Tibial nerve (tissue), 4 donors: ENCODE results near the gene ITGA5. TPM values are rescaled to one million over a fixed set of nuclear protein-coding genes. Genes with fewer than 3 reads are reported as not detected.

ENCODE experiments used
- DNase-seq, 2 donors: peaks; one replicate each; pipeline ENCODE4 v3.0.0-alpha.2; 2019; ENCODE audit warnings: low spot score in 2 of 2
- H3K27ac ChIP-seq, 4 donors: fragments of 200-600 bp; sonication (generic) in 3 of 4; one replicate each; pipeline ENCODE4 v1.5.1; 2017 to 2019; ENCODE audit warnings: mild to moderate bottlenecking in 1 of 4
- H3K27me3 ChIP-seq, 2 donors: fragments of 200-600 bp; sonication (generic) in 1 of 2; one replicate each; pipeline versions ENCODE4 v1.5.1 to v1.6.0; 2017 to 2019
- H3K36me3 ChIP-seq, 3 donors: fragments of 200-600 bp; sonication (generic); one replicate each; pipeline ENCODE4 v1.5.1; 2018 to 2019
- H3K4me1 ChIP-seq, 4 donors: fragments of 200-600 bp; sonication (generic) in 3 of 4; one replicate each; pipeline ENCODE4 v1.5.1; 2017 to 2019
- H3K4me3 ChIP-seq, 4 donors: fragments of 200-600 bp; sonication (generic) in 3 of 4; one replicate each; pipeline ENCODE4 v1.5.1; 2017 to 2019; ENCODE audit warnings: mild to moderate bottlenecking in 1 of 4, moderate library complexity in 1 of 4
- H3K9me3 ChIP-seq, 4 donors: fragments of 200-600 bp; sonication (generic) in 3 of 4; one replicate each; pipeline ENCODE4 v1.5.1; 2017 to 2019
- CTCF ChIP-seq, 5 experiments: fragments of 200-600 bp in 3 of 5; fragments of 450-650 bp in 2 of 5; sonication (generic) in 3 of 5; IDR thresholded peaks; one replicate each; pipeline ENCODE4 v1.5.1; 2016 to 2019; ENCODE audit warnings: antibody characterized with exemption in 5 of 5, mild to moderate bottlenecking in 3 of 5, moderate library complexity in 2 of 5
- EP300 ChIP-seq, 2 donors: sonication (generic); formaldehyde crosslinking; IDR thresholded peaks; one replicate each; pipeline ENCODE4 v1.6.1; 2017; ENCODE audit warnings: antibody characterized with exemption in 2 of 2, mild to moderate bottlenecking in 1 of 2
- POLR2A ChIP-seq, 2 donors: fragments of 450-650 bp; IDR thresholded peaks; one replicate each; pipeline ENCODE4 v1.6.1; 2017; ENCODE audit warnings: antibody characterized with exemption in 2 of 2, mild to moderate bottlenecking in 2 of 2, moderate library complexity in 2 of 2
- WGBS, 2 donors: methylation state at CpG; one replicate each; pipeline ENCODE4 v1.1.5; 2018; 5-methylcytosine and 5-hydroxymethylcytosine counted together
- total RNA-seq, 4 donors: library from RNA; depleted of rRNA; stranded (reverse); fragments of >200 nt; gene quantifications; one replicate each; pipeline ENCODE4 v1.1.0, GENCODE V29; 2016

Gene ITGA5
- total RNA-seq, 4 donors from 2014 or later: 73.6 to 145 (median 123) TPM

GRCh38 chr12:54372113-54372806 lies 46.8 kb downstream of the ITGA5 start:
- WGBS, 2 donors: 55 to 61% methylated on average over 8 of the region's 8 CpGs
- H3K9me3 ChIP-seq: no peaks in the 10 kb centered on the region
- H3K4me1 ChIP-seq: peaks cover 0 to 84% (median 41%) of the 10 kb centered on the region in 4 donors
- H3K4me3 ChIP-seq: no peak overlapping the region
- peak overlapping the region in 3 of 4 donors; percentile 17 to 86 (median 83) for H3K27ac ChIP-seq
- DNase-seq: no peak
- no peaks in the 10 kb centered on the region for H3K27me3 ChIP-seq
- TF ChIP-seq CTCF (IDR thresholded peaks at IDR 0.05): no peak
- no peaks in the 10 kb centered on the region for H3K36me3 ChIP-seq

DNA sequence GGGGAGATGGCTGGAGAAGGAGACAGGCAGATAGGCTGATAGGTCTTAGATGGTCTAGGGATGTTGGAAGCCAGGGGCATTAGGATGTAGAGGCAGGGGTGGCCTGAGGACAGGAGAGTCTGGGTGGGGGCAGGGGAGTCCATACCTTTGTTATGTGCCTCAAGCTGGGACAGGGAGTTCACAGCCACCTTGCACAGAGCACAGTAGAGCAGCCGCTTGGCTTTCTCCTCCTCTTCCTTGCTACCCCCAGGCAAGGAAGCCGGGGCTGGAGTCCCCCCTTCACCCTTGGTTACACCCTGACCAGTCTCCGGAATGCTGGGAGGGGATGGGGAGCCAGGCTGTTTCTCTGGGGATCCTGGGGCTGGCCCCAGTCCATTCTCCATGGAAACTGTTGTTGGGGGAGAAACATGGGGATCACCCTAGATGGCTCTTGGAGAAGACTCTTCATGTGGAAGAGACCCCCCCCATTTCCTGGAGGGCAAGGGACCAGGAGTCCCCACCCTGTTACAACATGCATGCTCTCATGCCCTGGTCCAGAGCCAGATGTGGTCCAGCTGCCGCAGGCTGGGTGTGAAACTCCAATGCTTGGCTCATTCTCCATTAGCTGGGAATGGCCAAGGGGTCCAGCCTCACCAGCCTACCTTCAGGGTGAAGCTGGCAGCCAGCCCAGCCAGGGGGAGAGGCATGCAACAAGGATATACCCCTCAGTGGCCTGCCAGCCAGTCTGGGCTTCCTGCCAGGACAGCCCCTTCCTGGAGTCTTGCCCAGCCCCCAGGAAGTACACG lies 47.5 kb downstream of the ITGA5 start:
- peak; percentile 35 to 64 for DNase-seq
- peaks cover 0 to 77% (median 41%) of the 10 kb centered on the region in 4 donors for H3K4me1 ChIP-seq

DNA sequence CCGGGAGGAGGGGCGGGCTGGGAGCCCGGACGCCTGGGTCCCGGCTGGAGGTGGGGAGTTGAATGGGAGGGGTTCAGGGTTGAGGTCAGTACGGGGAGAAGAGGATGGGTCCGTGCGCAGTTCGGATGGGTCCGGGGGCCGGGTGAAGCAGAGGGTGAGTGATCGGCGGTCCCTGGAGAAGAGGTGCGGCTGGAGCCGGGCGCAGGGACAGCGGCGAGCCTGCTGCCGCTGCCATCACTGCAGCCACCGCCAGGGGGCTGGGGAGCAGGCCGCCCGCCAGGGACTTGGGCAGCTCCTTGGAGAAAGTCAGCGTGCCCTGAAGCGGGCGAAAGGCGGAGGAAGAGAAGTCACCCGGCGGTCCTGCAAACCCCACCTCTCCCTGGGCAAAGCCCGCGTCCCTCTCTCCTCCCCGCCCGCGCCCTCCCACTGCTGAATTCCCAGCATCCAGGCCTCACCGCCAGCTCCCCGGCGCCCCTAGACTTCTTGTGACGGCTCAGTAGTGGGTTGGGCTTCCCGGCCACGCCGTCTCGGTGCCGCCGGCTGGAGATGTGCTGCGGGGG lies 48.8 kb downstream of the ITGA5 start:
- TF ChIP-seq EP300 (IDR thresholded peaks at IDR 0.05) (peak in 1 of 2 donors; percentile 39), POLR2A (IDR thresholded peaks at IDR 0.05) (no peak), CTCF (IDR thresholded peaks at IDR 0.05) (peak; percentile 79 to 98 (median 96))
- Histone ChIP-seq H3K27me3 (no peaks in the 10 kb centered on the region), H3K36me3 (no peaks in the 10 kb centered on the region), H3K4me1 (peaks cover 0 to 64% (median 35%) of the 10 kb centered on the region in 4 donors), H3K27ac (peak overlapping the region; percentile 58 to 83 (median 71)), H3K4me3 (peak overlapping the region; percentile 25 to 56 (median 36)), H3K9me3 (no peaks in the 10 kb centered on the region)
- WGBS, 2 donors: 12 to 21% methylated on average over 18 to 31 of the region's 44 CpGs
- peak; percentile 42 to 59 for DNase-seq

More for the DNA sequence above, 47.5 kb downstream of the ITGA5 start:
- TF ChIP-seq EP300 (IDR thresholded peaks at IDR 0.05) (no peak), POLR2A (IDR thresholded peaks at IDR 0.05) (no peak), CTCF (IDR thresholded peaks at IDR 0.05) (no peak)
- H3K27ac ChIP-seq: peak overlapping the region; percentile 58 to 83 (median 71)
- H3K9me3 ChIP-seq: no peaks in the 10 kb centered on the region
- no peak overlapping the region for H3K4me3 ChIP-seq
- H3K27me3 ChIP-seq: no peaks in the 10 kb centered on the region
- no peaks in the 10 kb centered on the region for H3K36me3 ChIP-seq
- WGBS, 2 donors: 34 to 43% methylated on average over 4 to 5 of the region's 5 CpGs

- WGBS, 2 donors: 27 to 29% methylated on average over 16 to 21 of the region's 21 CpGs
- Histone ChIP-seq H3K27ac (peak overlapping the region; percentile 58 to 83 (median 71)), H3K9me3 (no peaks in the 10 kb centered on the region), H3K4me3 (peak overlapping the region; percentile 25 to 56 (median 36)), H3K27me3 (no peaks in the 10 kb centered on the region), H3K36me3 (no peaks in the 10 kb centered on the region), H3K4me1 (peaks cover 0 to 58% (median 31%) of the 10 kb centered on the region in 4 donors)
- TF ChIP-seq CTCF (IDR thresholded peaks at IDR 0.05) (no peak), EP300 (IDR thresholded peaks at IDR 0.05) (no peak), POLR2A (IDR thresholded peaks at IDR 0.05) (no peak)
- DNase-seq: no peak
Measured at GRCh38 chr12:54369597-54370131, 49.4 kb downstream of the ITGA5 start.
